Liver (tissue), 3 donors: ENCODE data around the gene ELAVL1.

Experiments
- CTCF ChIP-seq: fragments of 150-350 bp; IDR thresholded peaks from 2 replicates; pipeline ENCODE4 v1.5.1; 2017; ENCODE audit warnings: improper control_type of control experiment, low read depth, low read length; ENCODE audit not compliant: missing input control
- EGR1 ChIP-seq, 2 donors: IDR thresholded peaks; 2 replicates each; pipeline ENCODE4 v1.6.1; 2016 to 2018; ENCODE audit warnings: antibody characterized with exemption in 2 of 2, low read depth in 2 of 2
- GABPA ChIP-seq, 2 donors: IDR thresholded peaks in 1 of 2; conservative IDR thresholded peaks in 1 of 2; 2 replicates each; pipeline ENCODE4 v1.6.1; 2016; ENCODE audit warnings: antibody characterized with exemption in 2 of 2, mild to moderate bottlenecking in 1 of 2, moderate library complexity in 1 of 2
- JUND ChIP-seq, 2 donors: IDR thresholded peaks; 2 replicates each; pipeline ENCODE4 v1.6.1; 2016; ENCODE audit warnings: antibody characterized with exemption in 2 of 2
- RAD21 ChIP-seq, 2 donors: IDR thresholded peaks; 2 replicates each; pipeline ENCODE4 v1.6.1; 2016; ENCODE audit warnings: antibody characterized with exemption in 2 of 2, mild to moderate bottlenecking in 2 of 2
- REST ChIP-seq: IDR thresholded peaks from 2 replicates; pipeline ENCODE4 v1.6.1; 2016; ENCODE audit warnings: antibody characterized with exemption, mild to moderate bottlenecking
- TAF1 ChIP-seq: conservative IDR thresholded peaks from 2 replicates; pipeline ENCODE4 v1.6.1; 2016; ENCODE audit warnings: antibody characterized with exemption, mild to moderate bottlenecking
- TF ChIP-seq, protein P1 (sequence below): IDR thresholded peaks from 2 replicates; pipeline ENCODE4 v1.6.1; 2016; ENCODE audit warnings: antibody characterized with exemption
- TF ChIP-seq, protein P2 (sequence below): IDR thresholded peaks from 2 replicates; pipeline ENCODE4 v1.6.1; 2016; ENCODE audit warnings: antibody characterized with exemption
- donor health status: healthy.
- donor health status: healthy.

DNA sequence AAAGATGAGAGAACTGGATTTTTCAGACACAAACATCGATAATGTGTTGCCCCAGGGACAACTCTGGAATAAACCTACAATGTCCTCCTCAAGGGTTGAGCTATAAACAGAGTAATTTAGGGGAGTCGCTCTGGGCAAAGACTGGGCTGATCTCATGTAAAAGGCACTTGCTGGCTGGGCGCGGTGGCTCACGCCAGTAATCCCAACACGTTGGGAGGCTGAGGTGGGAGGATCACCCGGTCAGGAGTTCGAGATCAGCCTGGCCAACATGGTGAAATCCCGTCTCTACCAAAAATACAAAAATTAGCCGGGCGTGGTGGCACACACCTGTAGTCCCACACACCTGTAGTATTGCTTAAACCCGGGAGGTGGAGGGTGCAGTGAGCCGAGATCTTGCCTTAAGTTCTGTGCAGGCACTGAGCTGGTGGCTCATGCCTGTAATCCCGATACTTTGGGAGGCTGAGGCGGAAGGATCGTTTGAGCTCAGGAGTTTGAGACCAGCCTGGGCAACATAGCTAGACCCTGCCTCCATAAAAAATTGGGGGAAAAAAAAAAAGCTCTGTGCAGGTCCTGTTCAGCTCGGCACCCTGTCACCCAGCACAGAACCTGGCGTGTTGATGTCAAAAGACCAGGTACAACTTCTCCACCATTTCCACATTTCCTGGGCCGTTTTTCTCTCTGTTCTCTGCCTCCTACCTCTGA, 63.4 kb downstream of the ELAVL1 start:
- TF ChIP-seq TAF1 (no peak), CTCF (no peak), RAD21 (IDR thresholded peaks at IDR 0.05) (no peak), GABPA (IDR thresholded peaks at IDR 0.05 in 1 of 2, conservative IDR thresholded peaks at IDR 0.05 in 1 of 2) (no peak), REST (no peak), JUND (IDR thresholded peaks at IDR 0.05) (no peak), EGR1 (IDR thresholded peaks at IDR 0.05; ENCODE audit: low read depth in 2 of 2) (no peak)
- TF ChIP-seq, protein P1, sequence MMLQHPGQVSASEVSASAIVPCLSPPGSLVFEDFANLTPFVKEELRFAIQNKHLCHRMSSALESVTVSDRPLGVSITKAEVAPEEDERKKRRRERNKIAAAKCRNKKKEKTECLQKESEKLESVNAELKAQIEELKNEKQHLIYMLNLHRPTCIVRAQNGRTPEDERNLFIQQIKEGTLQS: no peak
- TF ChIP-seq, protein P2, sequence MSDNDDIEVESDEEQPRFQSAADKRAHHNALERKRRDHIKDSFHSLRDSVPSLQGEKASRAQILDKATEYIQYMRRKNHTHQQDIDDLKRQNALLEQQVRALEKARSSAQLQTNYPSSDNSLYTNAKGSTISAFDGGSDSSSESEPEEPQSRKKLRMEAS: no peak
